HG02938 (cell line): ENCODE measurements around the gene LNX1.
"Not testable (repeated sequence)": the region's sequence is repeated elsewhere in the genome, so short reads cannot be mapped to it uniquely, and the experiment has no call there.

Experiments used
- ATAC-seq: cut with Tn5 transposase; IDR thresholded peaks from one replicate; pipeline ENCODE4 v1.9.1; 2021; ENCODE audit warnings: mild to moderate bottlenecking, moderate library complexity; ENCODE audit not compliant: unreplicated experiment

Gene LNX1

DNA sequence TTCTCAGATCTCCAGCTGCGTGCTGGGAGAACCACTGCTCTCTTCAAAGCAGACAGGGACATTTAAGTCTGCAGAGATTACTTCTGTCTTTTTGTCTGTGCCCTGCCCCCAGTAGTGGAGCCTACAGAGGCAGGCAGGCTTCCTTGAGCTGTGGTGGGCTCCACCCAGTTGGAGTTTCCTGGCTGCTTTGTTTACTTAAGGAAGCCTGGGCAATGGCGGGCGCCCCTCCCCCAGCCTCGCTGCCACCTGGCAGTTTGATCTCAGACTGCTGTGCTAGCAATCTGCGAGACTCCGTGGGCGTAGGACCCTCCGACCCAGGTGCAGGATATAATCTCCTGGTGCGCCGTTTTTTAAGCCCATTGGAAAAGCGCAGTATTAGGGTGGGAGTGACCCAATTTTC, 181.8 kb downstream of the LNX1 start:
- not testable (repeated sequence) for ATAC-seq
